GM12801 (cell line): ENCODE measurements around the gene DFFA.

Experiments
- TF ChIP-seq, protein P1 (sequence below): IDR thresholded peaks from one replicate; pipeline ENCODE4 v1.5.1; 2011; ENCODE audit warnings: control low read depth; ENCODE audit not compliant: insufficient read length; ENCODE audit errors: extremely low read depth

Gene DFFA

GRCh38 chr1:10451287-10451686, 21.0 kb downstream of the DFFA start:
- TF ChIP-seq, protein P1, sequence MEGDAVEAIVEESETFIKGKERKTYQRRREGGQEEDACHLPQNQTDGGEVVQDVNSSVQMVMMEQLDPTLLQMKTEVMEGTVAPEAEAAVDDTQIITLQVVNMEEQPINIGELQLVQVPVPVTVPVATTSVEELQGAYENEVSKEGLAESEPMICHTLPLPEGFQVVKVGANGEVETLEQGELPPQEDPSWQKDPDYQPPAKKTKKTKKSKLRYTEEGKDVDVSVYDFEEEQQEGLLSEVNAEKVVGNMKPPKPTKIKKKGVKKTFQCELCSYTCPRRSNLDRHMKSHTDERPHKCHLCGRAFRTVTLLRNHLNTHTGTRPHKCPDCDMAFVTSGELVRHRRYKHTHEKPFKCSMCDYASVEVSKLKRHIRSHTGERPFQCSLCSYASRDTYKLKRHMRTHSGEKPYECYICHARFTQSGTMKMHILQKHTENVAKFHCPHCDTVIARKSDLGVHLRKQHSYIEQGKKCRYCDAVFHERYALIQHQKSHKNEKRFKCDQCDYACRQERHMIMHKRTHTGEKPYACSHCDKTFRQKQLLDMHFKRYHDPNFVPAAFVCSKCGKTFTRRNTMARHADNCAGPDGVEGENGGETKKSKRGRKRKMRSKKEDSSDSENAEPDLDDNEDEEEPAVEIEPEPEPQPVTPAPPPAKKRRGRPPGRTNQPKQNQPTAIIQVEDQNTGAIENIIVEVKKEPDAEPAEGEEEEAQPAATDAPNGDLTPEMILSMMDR, result no peak

- TF ChIP-seq, protein P1, result no peak
Observed at GRCh38 chr1:10450836-10451235, 21.5 kb downstream of the DFFA start.

- TF ChIP-seq, protein P1, result no peak
Observed at GRCh38 chr1:10450156-10450814, 22.0 kb downstream of the DFFA start.

GRCh38 chr1:10449751-10450150, 22.6 kb downstream of the DFFA start, which contains the start of gene CORT:
TSS of gene CORT (plus strand) at chr1:10450031. CDS start at chr1:10450224, 193 bp downstream.
- TF ChIP-seq, protein P1, result no peak

DNA sequence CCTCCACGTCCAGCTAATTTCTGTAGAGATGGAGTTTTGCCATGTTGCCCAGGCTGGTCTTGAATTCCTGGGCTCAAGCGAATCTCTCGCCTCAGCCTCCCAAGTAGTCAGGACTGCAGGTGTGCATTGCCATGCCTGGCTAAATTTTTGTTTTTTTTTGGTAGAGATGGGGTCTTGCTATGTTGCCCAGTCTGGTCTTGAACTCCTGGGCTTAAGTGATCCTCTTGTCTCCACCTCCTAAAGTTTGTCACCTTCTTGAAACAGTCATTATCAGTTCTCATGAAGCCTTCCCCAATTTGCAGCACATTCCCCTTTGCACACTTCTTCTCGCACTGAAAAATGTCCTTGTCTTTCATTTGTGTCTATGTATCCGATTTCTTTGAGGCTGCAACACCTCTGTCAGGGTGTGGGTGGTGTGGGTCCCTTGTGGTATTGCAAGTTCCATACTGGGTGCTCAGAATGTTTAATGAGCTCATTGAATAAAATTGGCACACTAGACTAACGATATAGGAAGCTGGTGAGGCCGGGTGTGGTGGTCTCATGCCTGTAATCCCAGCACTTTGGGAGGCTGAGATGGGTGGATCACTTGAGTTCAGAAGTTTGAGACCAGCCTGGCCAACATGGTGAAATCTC, 25.4 kb downstream of the DFFA start:
- TF ChIP-seq, protein P1, result no peak

GRCh38 chr1:10444795-10445397, 27.4 kb downstream of the DFFA start:
- TF ChIP-seq, protein P1, result no peak

DNA sequence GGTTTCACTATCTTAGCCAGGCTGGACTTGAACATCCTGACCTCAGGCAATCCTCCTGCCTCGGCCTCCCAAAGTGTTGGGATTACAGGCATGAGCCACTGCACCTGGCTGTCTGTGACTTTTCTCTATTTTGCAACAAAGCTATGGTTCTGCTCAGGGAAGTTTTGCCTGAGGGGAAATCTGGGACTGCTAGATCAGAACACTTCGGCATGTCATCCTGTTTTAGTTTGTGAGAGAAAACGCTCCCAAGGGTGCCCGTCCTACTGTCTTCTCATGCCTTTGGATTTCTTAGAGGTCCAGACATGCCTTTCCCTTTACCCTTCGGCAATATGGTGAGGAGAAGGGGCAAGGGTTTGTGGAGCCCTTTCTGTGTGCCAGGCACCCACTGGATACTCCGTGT, 28.1 kb downstream of the DFFA start:
- TF ChIP-seq, protein P1, result no peak
